ENCODE results near the gene SETD5.

GRCh38 chr3:9422712-9423424 lies 25.5 kb downstream of the SETD5 start:
- peak; percentile 17 to 66 (median 49) for TF ChIP-seq CTCF (IDR thresholded peaks at IDR 0.05)
- no peak for TF ChIP-seq POLR2A (IDR thresholded peaks at IDR 0.05)
